BJ (cell line): ENCODE results near the gene IVNS1ABP. TPM values are rescaled to one million over a fixed set of nuclear protein-coding genes. Genes with fewer than 3 reads are reported as not detected.

Source experiments
- CTCF ChIA-PET: fragments of 350-600 bp; formaldehyde crosslinking; extraction: SDS; loops from one replicate; lab custom pipeline; 2021; ENCODE audit warnings: antibody characterized with exemption, inconsistent platforms; lab: Yijun Ruan, JAX
- POLR2A ChIA-PET: fragments of 300-600 bp; sonication (Branson Sonifier 250); formaldehyde crosslinking; extraction: SDS; loops from one replicate; lab custom pipeline; 2021; ENCODE audit warnings: antibody characterized with exemption; lab: Charles Lee
- DNase-seq: peaks from one replicate; pipeline ENCODE4 v3.0.0-alpha.2; 2011; ENCODE audit warnings: low read depth
- H3K27me3 ChIP-seq: 2 replicates; pipeline ENCODE4 v1.6.0; 2011; ENCODE audit warnings: low read length; ENCODE audit not compliant: control insufficient read depth, insufficient read depth
- H3K36me3 ChIP-seq: 2 replicates; pipeline ENCODE4 v1.5.1; 2011; ENCODE audit warnings: low read length; ENCODE audit not compliant: control insufficient read depth, insufficient read depth
- H3K4me3 ChIP-seq: 2 replicates; pipeline ENCODE4 v1.5.1; 2011; ENCODE audit warnings: low read depth, mild to moderate bottlenecking, control low read depth, low read length
- CTCF ChIP-seq: IDR thresholded peaks from 2 replicates; pipeline ENCODE4 v1.5.1; 2011; ENCODE audit warnings: low read depth, mild to moderate bottlenecking, control low read depth, inconsistent platforms, low read length, moderate library complexity; ENCODE audit not compliant: insufficient read depth
- polyA plus RNA-seq: library from polyadenylated mRNA; depleted of rRNA; stranded (reverse); fragments of >200 nt; gene quantifications from 2 replicates; pipeline ENCODE4 v1.2.3, GENCODE V29; 2011

The IVNS1ABP gene
- polyA plus RNA-seq, 1 experiment = 48.1 TPM

GRCh38 chr1:185349556-185349955 lies 32.5 kb upstream of the IVNS1ABP start:
- no peaks in the 10 kb centered on the region for H3K36me3 ChIP-seq
- no peak for DNase-seq
- ChIA-PET CTCF (no interaction called here), POLR2A (no interaction called here)
- no peaks in the 10 kb centered on the region for H3K27me3 ChIP-seq
- no peak for TF ChIP-seq CTCF
- no peak overlapping the region for H3K4me3 ChIP-seq

GRCh38 chr1:185348985-185349384 lies 31.9 kb upstream of the IVNS1ABP start:
- Histone ChIP-seq H3K4me3 (no peak overlapping the region), H3K36me3 (no peaks in the 10 kb centered on the region), H3K27me3 (no peaks in the 10 kb centered on the region)
- no peak for DNase-seq
- TF ChIP-seq CTCF = no peak
- CTCF ChIA-PET = interaction anchor here (0.7 kb wide), 1 partner anchor 1089 kb away, joined by 3 read pairs; no protein-coding TSS in a partner anchor
- POLR2A ChIA-PET = no interaction called here

GRCh38 chr1:185348296-185348695 lies 31.3 kb upstream of the IVNS1ABP start:
- ChIA-PET CTCF (no interaction called here), POLR2A (no interaction called here)
- no peak for TF ChIP-seq CTCF
- Histone ChIP-seq H3K4me3 (no peak overlapping the region), H3K27me3 (no peaks in the 10 kb centered on the region), H3K36me3 (no peaks in the 10 kb centered on the region)
- DNase-seq = no peak

- POLR2A ChIA-PET = no interaction called here
- Histone ChIP-seq H3K27me3 (no peaks in the 10 kb centered on the region), H3K4me3 (no peak overlapping the region), H3K36me3 (no peaks in the 10 kb centered on the region)
- DNase-seq = no peak
- CTCF ChIA-PET = interaction anchor here (0.9 kb wide), 1 partner anchor 12 kb away, joined by 3 read pairs; no protein-coding TSS in a partner anchor
- no peak for TF ChIP-seq CTCF
Observed at GRCh38 chr1:185345913-185346720, 29.1 kb upstream of the IVNS1ABP start.

GRCh38 chr1:185343306-185343705 lies 26.3 kb upstream of the IVNS1ABP start:
- H3K36me3 ChIP-seq = no peaks in the 10 kb centered on the region
- POLR2A ChIA-PET = no interaction called here
- no peak for TF ChIP-seq CTCF
- no peak overlapping the region for H3K4me3 ChIP-seq
- CTCF ChIA-PET = no interaction called here
- H3K27me3 ChIP-seq = no peaks in the 10 kb centered on the region
- DNase-seq = no peak
